Activated CD4-positive, alpha-beta T cell treated with anti-CD3 and anti-CD28 coated beads, Interleukin-2, amount 50 U/mL, for 48 hours (primary cell): ENCODE data around the gene PRICKLE3.
"Not testable (repeated sequence)": the region's sequence is repeated elsewhere in the genome, so short reads cannot be mapped to it uniquely, and the experiment has no call there.

Experiments used
- DNase-seq, 2 experiments: peaks; one replicate each; pipeline ENCODE4 v3.0.0-alpha.2; 2020

Gene PRICKLE3

GRCh38 chrX:49177873-49178480 lies 8.2 kb downstream of the PRICKLE3 start:
- no peak for DNase-seq

- DNase-seq, result no peak
Observed at GRCh38 chrX:49177338-49177833, 8.8 kb downstream of the PRICKLE3 start.

- no peak for DNase-seq
Observed at GRCh38 chrX:49176421-49177326, 9.5 kb downstream of the PRICKLE3 start.

- no peak for DNase-seq
Observed at GRCh38 chrX:49175435-49176274, 10.5 kb downstream of the PRICKLE3 start.

- DNase-seq, result no peak
Observed at GRCh38 chrX:49174723-49175122, 11.4 kb downstream of the PRICKLE3 start.

GRCh38 chrX:49173544-49173943 lies 12.6 kb downstream of the PRICKLE3 start:
- DNase-seq, result not testable (repeated sequence)

GRCh38 chrX:49172280-49172780 lies 13.8 kb downstream of the PRICKLE3 start:
- peak; percentile 71 to 80 for DNase-seq

GRCh38 chrX:49171752-49172279 lies 14.4 kb downstream of the PRICKLE3 start, which contains the start of gene PLP2:
Gene PLP2, plus strand, starts transcription at chrX:49171898. Its CDS starts 103 bp downstream, at chrX:49172001.
- DNase-seq, result peak; percentile 75 to 79

GRCh38 chrX:49167740-49168108 lies 18.4 kb downstream of the PRICKLE3 start:
- DNase-seq, result no peak

- DNase-seq, result peak; percentile 71 to 77
Observed at GRCh38 chrX:49166914-49167739, 19.0 kb downstream of the PRICKLE3 start.

GRCh38 chrX:49165901-49166881 lies 20.0 kb downstream of the PRICKLE3 start:
- peak; percentile 70 to 77 for DNase-seq

GRCh38 chrX:49164589-49165360 lies 21.4 kb downstream of the PRICKLE3 start:
- no peak for DNase-seq

GRCh38 chrX:49163555-49164419 lies 22.4 kb downstream of the PRICKLE3 start:
- peak; percentile 74 to 78 for DNase-seq

- DNase-seq, result no peak
Observed at GRCh38 chrX:49162620-49163019, 23.6 kb downstream of the PRICKLE3 start, which contains the start of gene MAGIX. Gene MAGIX, plus strand, starts transcription at chrX:49162758. Its CDS starts 132 bp downstream, at chrX:49162890.

GRCh38 chrX:49161632-49162031 lies 24.5 kb downstream of the PRICKLE3 start:
- no peak for DNase-seq

GRCh38 chrX:49160908-49161307 lies 25.3 kb downstream of the PRICKLE3 start:
- DNase-seq, result no peak

- DNase-seq, result no peak
Observed at GRCh38 chrX:49157194-49157593, 29.0 kb downstream of the PRICKLE3 start.
